Lung microvascular endothelial cell (primary cell): ENCODE results near the gene SHOX. TPM values are rescaled to one million over a fixed set of nuclear protein-coding genes. Genes with fewer than 3 reads are reported as not detected.

Experiments used
- total RNA-seq: library from RNA; depleted of rRNA; stranded (reverse); fragments of >200 nt; gene quantifications from 2 replicates; pipeline ENCODE4 v1.2.1, GENCODE V29; 2014

Gene SHOX
- total RNA-seq, 1 donor from 2014 or later: not detected

Other genes with a start within 250 kb of the SHOX start
- 11.3 and 12.5 TPM in 2 replicates for gene PPP2R3B, start 243.9 kb upstream of the SHOX start, total RNA-seq